K562 (cell line): ENCODE measurements around the gene MRPL16. TPM values are rescaled to one million over a fixed set of nuclear protein-coding genes. Genes with fewer than 3 reads are reported as not detected.
A peak's percentile ranks its signal among the peaks of the same experiment; 100 is the strongest.
"Not testable (repeated sequence)": the region's sequence is repeated elsewhere in the genome, so short reads cannot be mapped to it uniquely, and the experiment has no call there.

ENCODE experiments used
- ATAC-seq: fragments of 200-7000 bp; cut with Tn5 transposase; 3 replicates; pipeline ENCODE4 v1.9.1; 2020; ENCODE audit warnings: moderate library complexity
- BruUV-seq: library from RNA; stranded (reverse); fragments of 400-500 nt; replicated peaks from 2 replicates; lab custom pipeline; 2021; lab: Mats Ljungman, UMichigan
- CTCF ChIA-PET: fragments of 300-600 bp; formaldehyde crosslinking; extraction: SDS; loops from one replicate; lab custom pipeline; 2021; ENCODE audit warnings: low intra/inter-chr PET ratio; lab: Yijun Ruan, JAX
- POLR2A ChIA-PET: fragments of 300-600, 350-650 bp; sonication (Branson Sonifier 250); formaldehyde crosslinking; extraction: SDS; loops from one replicate; lab custom pipeline; 2021; ENCODE audit warnings: antibody characterized with exemption, inconsistent platforms; lab: Yijun Ruan, JAX
- DNase-seq, 4 experiments: peaks; one replicate each; pipeline versions ENCODE4 v3.0.0 to v3.0.0-alpha.2; 2011 to 2018; ENCODE audit warnings: low spot score in 3 of 4, mixed read lengths in 3 of 4; ENCODE audit errors: extremely low read depth in 1 of 4
- FAIRE-seq: peaks from 2 replicates; lab custom pipeline; 2011; peaks lifted over from hg19 to GRCh38; lab: Jason Lieb, UNC
- H2AFZ ChIP-seq: 2 replicates; pipeline ENCODE4 v1.6.0; 2011; ENCODE audit warnings: low read depth, low read length, control low read depth, inconsistent platforms
- H3K27ac ChIP-seq: fragments of 200-600 bp; 3 replicates; pipeline ENCODE4 v1.8.0; 2011; ENCODE audit warnings: low read depth, mild to moderate bottlenecking, control low read depth, inconsistent platforms, low read length, moderate library complexity, mixed read lengths; ENCODE audit errors: extremely low read depth
- H3K27me3 ChIP-seq, 2 experiments: fragments of 300-600 bp in 1 of 2; 2 replicates in 1 of 2; 3 replicates in 1 of 2; pipeline versions ENCODE4 v1.6.0 to v1.8.0; 2011; ENCODE audit warnings: inconsistent platforms in 2 of 2, low read length in 2 of 2, mild to moderate bottlenecking in 1 of 2, mixed read lengths in 1 of 2, moderate library complexity in 1 of 2; ENCODE audit not compliant: control insufficient read depth in 2 of 2, insufficient read depth in 2 of 2
- H3K36me3 ChIP-seq: fragments of 300-600 bp; 3 replicates; pipeline ENCODE4 v1.8.0; 2011; ENCODE audit warnings: mild to moderate bottlenecking, low read length, inconsistent platforms; ENCODE audit not compliant: control insufficient read depth, insufficient read depth
- H3K4me1 ChIP-seq, 2 experiments: fragments of 200-600 bp in 1 of 2; replicated peaks in 1 of 2; 2 replicates in 1 of 2; 3 replicates in 1 of 2; pipeline versions ENCODE4 v1.5.1 to v1.8.0; 2011; ENCODE audit warnings: inconsistent platforms in 2 of 2, low read length in 2 of 2, mild to moderate bottlenecking in 1 of 2, mixed read lengths in 1 of 2, moderate library complexity in 1 of 2; ENCODE audit not compliant: control insufficient read depth in 2 of 2, insufficient read depth in 2 of 2
- H3K4me2 ChIP-seq: 2 replicates; pipeline ENCODE4 v1.6.1; 2011; ENCODE audit warnings: low read length, control low read depth, inconsistent platforms, mixed read lengths; ENCODE audit not compliant: insufficient read depth
- H3K4me3 ChIP-seq: fragments of 200-600 bp; sonication (generic), shearing (Covaris generic); 2 replicates; pipeline ENCODE4 v1.5.1; 2016; ENCODE audit warnings: control low read depth, inconsistent platforms
- H3K79me2 ChIP-seq: fragments of 200-600 bp; 3 replicates; pipeline ENCODE4 v1.8.0; 2011; ENCODE audit warnings: low read length, inconsistent platforms; ENCODE audit not compliant: control insufficient read depth, insufficient read depth
- H3K9ac ChIP-seq, 2 experiments: 2 replicates each; pipeline versions ENCODE4 v1.6.0 to v1.6.1; 2011; ENCODE audit warnings: low read depth in 2 of 2, low read length in 2 of 2, control low read depth in 1 of 2, inconsistent platforms in 1 of 2, mild to moderate bottlenecking in 1 of 2, mixed read lengths in 1 of 2; ENCODE audit not compliant: insufficient read depth in 1 of 2
- H3K9me1 ChIP-seq: one replicate; pipeline ENCODE4 v1.6.0; 2011; ENCODE audit warnings: inconsistent platforms, mild to moderate bottlenecking, low read length, moderate library complexity; ENCODE audit not compliant: control insufficient read depth, insufficient read depth
- H3K9me3 ChIP-seq: replicated peaks from 2 replicates; pipeline ENCODE4 v1.5.1; 2011; ENCODE audit warnings: low read depth, low read length, inconsistent platforms; ENCODE audit not compliant: control insufficient read depth, insufficient read depth
- H4K20me1 ChIP-seq: replicated peaks from 2 replicates; pipeline ENCODE4 v1.6.1; 2011; ENCODE audit warnings: low read length, inconsistent platforms, mixed read lengths; ENCODE audit not compliant: control insufficient read depth, insufficient read depth
- BCOR ChIP-seq: fragments of 450-650 bp; IDR thresholded peaks from 2 replicates; pipeline ENCODE4 v1.6.1; 2016
- C11orf30 ChIP-seq: fragments of 450-650 bp; IDR thresholded peaks from 2 replicates; pipeline ENCODE4 v1.6.1; 2016; ENCODE audit warnings: low read depth, mild to moderate bottlenecking
- CBFA2T2 ChIP-seq: fragments of 450-650 bp; conservative IDR thresholded peaks from 2 replicates; pipeline ENCODE4 v1.6.1; 2017; ENCODE audit warnings: mild to moderate bottlenecking
- MAFG ChIP-seq: fragments of 450-650 bp; conservative IDR thresholded peaks from 2 replicates; pipeline ENCODE4 v1.6.1; 2016; ENCODE audit warnings: missing genetic modification characterization, missing compliant biosample characterization
- NUFIP1 ChIP-seq: fragments of 450-650 bp; IDR thresholded peaks from 2 replicates; pipeline ENCODE4 v1.6.1; 2018; ENCODE audit not compliant: partially characterized antibody
- ZNF121 ChIP-seq: sonication (generic); formaldehyde crosslinking; conservative IDR thresholded peaks from 2 replicates; pipeline ENCODE4 v1.8.0; 2022; ENCODE audit warnings: missing genetic modification reagents
- ZNF316 ChIP-seq: fragments of 450-650 bp; IDR thresholded peaks from 2 replicates; pipeline ENCODE4 v1.6.1; 2016
- WGBS: fragments of 100-300 bp; shearing (Covaris generic); methylation state at CpG from one replicate; pipeline ENCODE4 v1.1.6; 2016; ENCODE audit warnings: low coverage, mixed read lengths; ENCODE audit not compliant: insufficient coverage; ENCODE audit errors: missing lambda C conversion rate; 5-methylcytosine and 5-hydroxymethylcytosine counted together
- in situ Hi-C: fragments of 300-500 bp; cut with MboI; formaldehyde crosslinking; loops from 4 replicates; pipeline ENCODE4 v1.15.0; 2018; ENCODE audit warnings: inconsistent platforms, mixed read lengths
- intact Hi-C: fragments of 100-400 bp; cut with micrococcal nuclease; formaldehyde crosslinking; loops from 2 replicates; pipeline ENCODE4 v1.14.2; 2022
- polyA plus RNA-seq, 8 experiments: library from polyadenylated mRNA; depleted of rRNA in 4 of 8; stranded (reverse) in 5 of 8; unstranded in 3 of 8; fragments of >200 nt; fragmentation: Nextera tagmentation in 2 of 8; fragmentation: Illumina TruSeq in 1 of 8; extraction: Ambion mirVana in 2 of 8; extraction: Trizol in 1 of 8; gene quantifications; 2 replicates each; pipeline versions ENCODE4 v1.2.1 to v1.2.3, GENCODE V29; 2011 to 2014; ENCODE audit warnings: inconsistent platforms in 1 of 8, missing spikeins in 1 of 8
- total RNA-seq, 7 experiments: library from RNA; depleted of rRNA in 6 of 7; stranded (reverse); fragments of >200 nt in 6 of 7; fragmentation: Illumina TruSeq in 2 of 7; extraction: Trizol in 2 of 7; gene quantifications; 2 replicates each; pipeline versions ENCODE4 v1.2.1 to v1.2.3, GENCODE V29; 2011 to 2021; ENCODE audit warnings: low replicate concordance in 1 of 7

The MRPL16 gene
- total and polyA plus RNA-seq, 9 of the 15 experiments (the other 6 are each of a cell fraction or from before 2014, with no cell fraction given), result 63.3 to 209 (median 157) TPM

DNA sequence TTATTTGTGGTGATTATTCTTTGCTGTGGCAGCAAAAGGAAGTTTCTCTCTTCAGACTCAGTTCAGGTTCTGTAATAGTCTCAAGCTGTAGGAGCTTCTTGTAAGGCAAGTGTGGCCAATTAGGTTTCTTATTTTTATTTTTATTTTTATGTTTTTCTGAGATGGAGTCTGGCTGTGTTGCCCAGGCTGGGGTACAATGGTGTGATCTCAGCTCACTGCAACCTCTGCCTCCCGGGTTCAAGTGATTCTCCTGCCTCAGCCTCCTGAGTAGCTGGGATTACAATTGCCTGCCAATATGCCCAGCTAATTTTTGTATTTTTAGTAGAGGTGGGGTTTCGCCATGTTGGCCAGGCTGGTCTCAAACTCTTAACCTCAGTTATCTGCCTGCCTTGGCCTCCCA is 39.0 kb upstream of the MRPL16 start:
- POLR2A ChIA-PET, result interaction anchor here (1.2 kb wide), 1 partner anchor 51 kb away, joined by 3 read pairs; no protein-coding TSS in a partner anchor
- H3K9me1 ChIP-seq, H3K79me2 ChIP-seq, ATAC-seq, H3K36me3 ChIP-seq, H3K9me3 ChIP-seq, CTCF ChIA-PET, in situ Hi-C loops, intact Hi-C loops, BruUV-seq, H3K4me2 ChIP-seq, H3K4me3 ChIP-seq, H4K20me1 ChIP-seq, H3K27me3 ChIP-seq, H3K9ac ChIP-seq, DNase-seq, FAIRE-seq: not testable (repeated sequence)
- TF ChIP-seq BCOR, result peak; percentile 77
- peak; percentile 54; the same call in 1 of the 2 replicates for TF ChIP-seq ZNF121
- Histone ChIP-seq H3K4me1 (peaks cover 4 to 33% of the 10 kb centered on the region in 2 experiments; a peak in 3 of 5 replicates), H2AFZ (peak overlapping the region; percentile 78), H3K27ac (peak overlapping the region; percentile 33; the same call in 2 of the 3 replicates)
- WGBS, result 100% methylated on average over 2 of the region's 2 CpGs

GRCh38 chr11:59849129-59849528 is 38.6 kb upstream of the MRPL16 start:
- no peak overlapping the region for H3K4me3 ChIP-seq
- H3K4me1 ChIP-seq, result peaks cover 4 to 33% of the 10 kb centered on the region in 2 experiments; a peak in 3 of 5 replicates
- TF ChIP-seq CBFA2T2 (no peak), ZNF316 (peak; percentile 54; the same call in 1 of the 2 replicates), NUFIP1 (no peak), MAFG (tag) (0 out of 2 replicates have a peak, but pooled peaks have one; percentile 29), C11orf30 (peak; percentile 37; the same call in 1 of the 2 replicates)
- H3K4me2 ChIP-seq, result no peak overlapping the region
- no peaks in the 10 kb centered on the region for H3K79me2 ChIP-seq
- WGBS, result 37% methylated on average over 2 of the region's 2 CpGs
- H3K9me1 ChIP-seq, result no peaks in the 10 kb centered on the region
- H2AFZ ChIP-seq, result peak overlapping the region; percentile 78
- peak overlapping the region; percentile 33; the same call in 2 of the 3 replicates for H3K27ac ChIP-seq
- intact Hi-C loops, result no loop called here
- in situ Hi-C loops, result no loop called here
- ATAC-seq (no peak), DNase-seq (no peak), FAIRE-seq (no peak)
- no peaks in the 10 kb centered on the region for H3K27me3 ChIP-seq
- ChIA-PET CTCF (no interaction called here), POLR2A (interaction anchor here (1.2 kb wide), 1 partner anchor 52 kb away, joined by 3 read pairs; no protein-coding TSS in a partner anchor)
- H3K9me3 ChIP-seq, result 0 out of 2 replicates have a peak, but pooled peaks cover 4% of the 10 kb centered on the region
- BruUV-seq, result no TSS peak
- no peaks in the 10 kb centered on the region for H4K20me1 ChIP-seq
- H3K9ac ChIP-seq, result no peak overlapping the region
- no peaks in the 10 kb centered on the region for H3K36me3 ChIP-seq
